Left forelimb (tissue), 1 donor: ENCODE results near the gene HCN2.
"Not testable (repeated sequence)": the region's sequence is repeated elsewhere in the genome, so short reads cannot be mapped to it uniquely, and the experiment has no call there.

Source experiments
- DNase-seq: peaks from one replicate; pipeline ENCODE4 v3.0.0-alpha.2; 2018; ENCODE audit warnings: low spot score

HCN2 gene

GRCh38 chr19:620166-620862 is 30.6 kb downstream of the HCN2 start:
- DNase-seq = no peak

GRCh38 chr19:621191-621590 is 31.5 kb downstream of the HCN2 start:
- not testable (repeated sequence) for DNase-seq

- DNase-seq = no peak
These were observed 32.1 kb downstream of the HCN2 start for GRCh38 chr19:621819-622218.

- DNase-seq = no peak
These were observed 33.0 kb downstream of the HCN2 start for GRCh38 chr19:622666-623065.

GRCh38 chr19:623175-623916 is 33.7 kb downstream of the HCN2 start:
- no peak for DNase-seq

- DNase-seq = no peak
These were observed 34.3 kb downstream of the HCN2 start for GRCh38 chr19:623974-624373.

GRCh38 chr19:624433-625109 is 34.9 kb downstream of the HCN2 start:
- no peak for DNase-seq

- DNase-seq = no peak
These were observed 35.6 kb downstream of the HCN2 start for GRCh38 chr19:625257-625656.

GRCh38 chr19:626566-626965 is 36.9 kb downstream of the HCN2 start:
- not testable (repeated sequence) for DNase-seq

GRCh38 chr19:628168-628567 is 38.5 kb downstream of the HCN2 start:
- no peak for DNase-seq

GRCh38 chr19:629515-629914 is 39.8 kb downstream of the HCN2 start:
- not testable (repeated sequence) for DNase-seq

- no peak for DNase-seq
These were observed 40.5 kb downstream of the HCN2 start for GRCh38 chr19:629961-630714.

GRCh38 chr19:632579-633067 is 42.9 kb downstream of the HCN2 start:
- no peak for DNase-seq

- DNase-seq = peak; percentile 98
These were observed 43.5 kb downstream of the HCN2 start, which contains the start of gene POLRMT for GRCh38 chr19:633068-633785. TSS of gene POLRMT (minus strand) at chr19:633537. CDS start at chr19:633512, 25 bp downstream.

GRCh38 chr19:633786-634639 is 44.3 kb downstream of the HCN2 start:
- DNase-seq = no peak

GRCh38 chr19:634975-635652 is 45.4 kb downstream of the HCN2 start:
- DNase-seq = no peak

GRCh38 chr19:638906-639252 is 49.2 kb downstream of the HCN2 start:
- DNase-seq = no peak

GRCh38 chr19:639253-640160 is 49.8 kb downstream of the HCN2 start, which contains the start of gene FGF22:
TSS of gene FGF22 (plus strand) at chr19:639879. CDS start at chr19:639926, 47 bp downstream.
- peak; percentile 94 for DNase-seq

GRCh38 chr19:640161-640558 is 50.5 kb downstream of the HCN2 start:
- no peak for DNase-seq
